ENCODE data around the gene FCHSD2. TPM values are rescaled to one million over a fixed set of nuclear protein-coding genes. Genes with fewer than 3 reads are reported as not detected.

Gene FCHSD2
- total and polyA plus RNA-seq, 2 of the 13 experiments (the other 11 are each of a cell fraction or from before 2014, with no cell fraction given), result 20.5 to 24.8 TPM

DNA sequence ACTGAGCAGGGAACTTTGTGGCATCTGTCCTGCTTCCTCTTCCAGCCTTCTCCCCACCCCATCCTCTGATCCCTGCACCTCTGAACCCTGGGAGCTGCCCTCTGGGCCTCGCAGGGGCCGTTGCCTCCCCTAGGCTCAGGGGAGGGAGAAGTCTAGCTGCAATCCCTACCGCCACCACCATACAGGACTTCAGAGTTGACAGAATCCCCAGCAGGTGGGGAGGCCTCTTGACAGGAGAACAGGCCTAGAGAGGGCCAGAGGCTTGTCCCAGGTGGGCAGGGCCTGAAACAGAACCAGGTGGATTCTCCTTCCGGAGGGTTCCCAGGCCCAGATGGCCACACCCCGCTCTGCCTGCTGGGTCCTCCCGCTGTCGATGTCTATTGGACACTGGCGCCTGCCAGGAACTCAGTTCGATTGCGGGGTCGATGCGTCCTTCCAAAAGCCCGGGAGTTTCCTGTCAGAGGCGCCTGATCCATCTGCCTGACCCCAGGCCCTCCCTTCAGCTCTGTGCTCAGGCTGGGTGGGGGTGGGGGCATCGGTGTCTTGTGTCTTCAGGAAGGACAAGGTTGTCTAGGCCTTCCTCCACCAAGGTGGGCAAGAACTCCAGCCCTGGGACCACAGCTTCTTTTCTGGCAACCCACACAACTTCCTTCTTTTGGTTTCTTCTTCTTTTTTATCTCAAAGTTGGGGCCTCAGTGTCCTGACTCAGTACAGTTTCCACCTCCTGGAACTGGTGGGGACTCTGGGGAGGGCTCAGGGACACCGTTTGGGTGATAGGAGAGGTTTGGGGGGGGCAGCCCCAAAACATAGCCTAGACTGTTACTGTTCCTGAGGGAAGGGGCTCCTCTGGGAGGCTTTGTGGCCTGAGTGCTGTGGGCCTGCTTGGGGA is 354.7 kb downstream of the FCHSD2 start (continued):
- no peak for TF ChIP-seq ZBTB39 (CRISPR knock-in tag; IDR thresholded peaks at IDR 0.05)
- TF ChIP-seq SNAI1 (CRISPR knock-in tag; IDR thresholded peaks at IDR 0.05; ENCODE audit: borderline replicate concordance), result peak; percentile 18; the same call in 1 of the 2 replicates
- no peak for TF ChIP-seq ZNF275 (CRISPR knock-in tag; IDR thresholded peaks at IDR 0.05; ENCODE audit: borderline replicate concordance)
- no peak for TF ChIP-seq TEAD3 (CRISPR knock-in tag; optimal IDR thresholded peaks at IDR 0.05; ENCODE audit: borderline replicate concordance)
- peak; percentile 59 for TF ChIP-seq PHF8 (CRISPR knock-in tag; IDR thresholded peaks at IDR 0.05)
- no peak for TF ChIP-seq KDM5B (CRISPR knock-in tag; IDR thresholded peaks at IDR 0.05; ENCODE audit: borderline replicate concordance)
- no peak for TF ChIP-seq ZNF782 (CRISPR knock-in tag; IDR thresholded peaks at IDR 0.05; ENCODE audit: borderline replicate concordance)
- TF ChIP-seq ZIK1 (CRISPR knock-in tag; IDR thresholded peaks at IDR 0.05; ENCODE audit: borderline replicate concordance, low read depth), result no peak
- TF ChIP-seq, protein P1, sequence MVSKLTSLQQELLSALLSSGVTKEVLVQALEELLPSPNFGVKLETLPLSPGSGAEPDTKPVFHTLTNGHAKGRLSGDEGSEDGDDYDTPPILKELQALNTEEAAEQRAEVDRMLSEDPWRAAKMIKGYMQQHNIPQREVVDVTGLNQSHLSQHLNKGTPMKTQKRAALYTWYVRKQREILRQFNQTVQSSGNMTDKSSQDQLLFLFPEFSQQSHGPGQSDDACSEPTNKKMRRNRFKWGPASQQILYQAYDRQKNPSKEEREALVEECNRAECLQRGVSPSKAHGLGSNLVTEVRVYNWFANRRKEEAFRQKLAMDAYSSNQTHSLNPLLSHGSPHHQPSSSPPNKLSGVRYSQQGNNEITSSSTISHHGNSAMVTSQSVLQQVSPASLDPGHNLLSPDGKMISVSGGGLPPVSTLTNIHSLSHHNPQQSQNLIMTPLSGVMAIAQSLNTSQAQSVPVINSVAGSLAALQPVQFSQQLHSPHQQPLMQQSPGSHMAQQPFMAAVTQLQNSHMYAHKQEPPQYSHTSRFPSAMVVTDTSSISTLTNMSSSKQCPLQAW (CRISPR knock-in tag; IDR thresholded peaks at IDR 0.05), result peak; percentile 79
- no peak for TF ChIP-seq MIER3 (CRISPR knock-in tag; IDR thresholded peaks at IDR 0.05; ENCODE audit: borderline replicate concordance)
- TF ChIP-seq HNF4G (IDR thresholded peaks at IDR 0.05; ENCODE audit: borderline replicate concordance, low read depth, low read length), result peak; percentile 86
- no peak for TF ChIP-seq HNF4G (CRISPR knock-in tag; IDR thresholded peaks at IDR 0.05; ENCODE audit: borderline replicate concordance, low read depth)
- TF ChIP-seq ZNF280B (CRISPR knock-in tag; IDR thresholded peaks at IDR 0.05; ENCODE audit: borderline replicate concordance), result peak; percentile 77; the same call in 1 of the 2 replicates
- no peak for TF ChIP-seq ZNF121 (CRISPR knock-in tag; IDR thresholded peaks at IDR 0.05)
- no peak for TF ChIP-seq MXD1 (CRISPR knock-in tag; IDR thresholded peaks at IDR 0.05)
- TF ChIP-seq ZNF652 (CRISPR knock-in tag; IDR thresholded peaks at IDR 0.05; ENCODE audit: borderline replicate concordance, low read depth), result no peak
- no peak for TF ChIP-seq ZNF484 (CRISPR knock-in tag; IDR thresholded peaks at IDR 0.05; ENCODE audit: borderline replicate concordance, low read depth)
- TF ChIP-seq ZNF12 (CRISPR knock-in tag; IDR thresholded peaks at IDR 0.05), result 0 out of 2 replicates have a peak, but pooled peaks have one; percentile 34
- peak; percentile 19 for TF ChIP-seq HNRNPLL (IDR thresholded peaks at IDR 0.05; ENCODE audit: low read depth, low read length, poor library complexity, severe bottlenecking)
- peak; percentile 68; the same call in 1 of the 2 replicates for TF ChIP-seq ZNF614 (CRISPR knock-in tag; IDR thresholded peaks at IDR 0.05; ENCODE audit: borderline replicate concordance)
